Sigmoid colon (tissue), 7 donors: ENCODE data around the gene SIRT5. TPM values are rescaled to one million over a fixed set of nuclear protein-coding genes. Genes with fewer than 3 reads are reported as not detected.

Experiments
- DNase-seq: peaks from one replicate; pipeline ENCODE4 v3.0.0-alpha.2; 2019
- H3K27ac ChIP-seq, 4 donors: fragments of 200-600 bp; sonication (generic); one replicate each; pipeline ENCODE4 v1.5.1; 2016 to 2019; ENCODE audit warnings: mild to moderate bottlenecking in 1 of 4
- H3K27me3 ChIP-seq, 3 donors: fragments of 200-600 bp; sonication (generic); one replicate each; pipeline ENCODE4 v1.5.1; 2019; ENCODE audit warnings: mild to moderate bottlenecking in 1 of 3
- H3K36me3 ChIP-seq, 4 donors: fragments of 200-600 bp; sonication (generic); one replicate each; pipeline ENCODE4 v1.5.1; 2016 to 2019
- H3K4me1 ChIP-seq, 4 donors: fragments of 200-600 bp; sonication (generic); one replicate each; pipeline ENCODE4 v1.5.1; 2017 to 2019
- H3K4me3 ChIP-seq, 4 donors: fragments of 200-600 bp; sonication (generic); one replicate each; pipeline ENCODE4 v1.5.1; 2017 to 2019; ENCODE audit warnings: mild to moderate bottlenecking in 2 of 4, moderate library complexity in 1 of 4
- H3K9me3 ChIP-seq, 4 donors: fragments of 200-600 bp in 3 of 4; sonication (generic) in 3 of 4; one replicate each; pipeline versions ENCODE4 v1.5.1 to v1.6.1; 2013 to 2019
- EP300 ChIP-seq, 4 donors: sonication (generic); formaldehyde crosslinking; IDR thresholded peaks; one replicate each; pipeline ENCODE4 v1.6.1; 2017; ENCODE audit warnings: antibody characterized with exemption in 4 of 4
- POLR2A ChIP-seq, 2 donors: fragments of 450-650 bp; IDR thresholded peaks; one replicate each; pipeline ENCODE4 v1.6.1; 2016; ENCODE audit warnings: antibody characterized with exemption in 2 of 2, mild to moderate bottlenecking in 2 of 2, moderate library complexity in 2 of 2
- POLR2AphosphoS5 ChIP-seq, 4 donors: sonication (generic); formaldehyde crosslinking; IDR thresholded peaks; one replicate each; pipeline ENCODE4 v1.6.1; 2017; ENCODE audit warnings: antibody characterized with exemption in 4 of 4
- WGBS, 2 donors: extraction: QIAGEN DNeasy Blood & Tissue Kit; methylation state at CpG; one replicate each; pipeline ENCODE4 v1.1.7; 2013; 5-methylcytosine and 5-hydroxymethylcytosine counted together
- intact Hi-C: fragments of 100-400 bp; cut with DNase I; formaldehyde crosslinking; loops from one replicate; pipeline ENCODE4 v1.15.1; 2023
- polyA plus RNA-seq, 3 donors: library from polyadenylated mRNA; stranded (reverse); fragments of 200-250 nt; gene quantifications; one replicate each; pipeline ENCODE4 v1.2.3, GENCODE V29; 2013
- total RNA-seq, 4 donors: library from RNA; depleted of rRNA; stranded (reverse); fragments of >200 nt; gene quantifications; one replicate each; pipeline ENCODE4 v1.1.0, GENCODE V29; 2016
- TF ChIP-seq, protein P1 (sequence below), 4 experiments: fragments of 450-650 bp in 3 of 4; fragments of 200-600 bp in 1 of 4; IDR thresholded peaks; one replicate each; pipeline ENCODE4 v1.5.1; 2016 to 2019; ENCODE audit warnings: antibody characterized with exemption in 4 of 4, mild to moderate bottlenecking in 3 of 4, moderate library complexity in 2 of 4
- donor health status: healthy with polysubstance abuse.
- donor health status: Bipolar disorder and iron deficiency.
- donor health status: healthy.

The SIRT5 gene
- total RNA-seq: 10 to 100 TPM in 1 of 4 donors, 1 to 10 TPM in 3; 5.8 to 13.3 (median 9.2) TPM
- polyA plus RNA-seq: 10 to 100 TPM in 1 of 3 donors, 1 to 10 TPM in 2; 8.0 to 12.5 (median 8.4) TPM

DNA sequence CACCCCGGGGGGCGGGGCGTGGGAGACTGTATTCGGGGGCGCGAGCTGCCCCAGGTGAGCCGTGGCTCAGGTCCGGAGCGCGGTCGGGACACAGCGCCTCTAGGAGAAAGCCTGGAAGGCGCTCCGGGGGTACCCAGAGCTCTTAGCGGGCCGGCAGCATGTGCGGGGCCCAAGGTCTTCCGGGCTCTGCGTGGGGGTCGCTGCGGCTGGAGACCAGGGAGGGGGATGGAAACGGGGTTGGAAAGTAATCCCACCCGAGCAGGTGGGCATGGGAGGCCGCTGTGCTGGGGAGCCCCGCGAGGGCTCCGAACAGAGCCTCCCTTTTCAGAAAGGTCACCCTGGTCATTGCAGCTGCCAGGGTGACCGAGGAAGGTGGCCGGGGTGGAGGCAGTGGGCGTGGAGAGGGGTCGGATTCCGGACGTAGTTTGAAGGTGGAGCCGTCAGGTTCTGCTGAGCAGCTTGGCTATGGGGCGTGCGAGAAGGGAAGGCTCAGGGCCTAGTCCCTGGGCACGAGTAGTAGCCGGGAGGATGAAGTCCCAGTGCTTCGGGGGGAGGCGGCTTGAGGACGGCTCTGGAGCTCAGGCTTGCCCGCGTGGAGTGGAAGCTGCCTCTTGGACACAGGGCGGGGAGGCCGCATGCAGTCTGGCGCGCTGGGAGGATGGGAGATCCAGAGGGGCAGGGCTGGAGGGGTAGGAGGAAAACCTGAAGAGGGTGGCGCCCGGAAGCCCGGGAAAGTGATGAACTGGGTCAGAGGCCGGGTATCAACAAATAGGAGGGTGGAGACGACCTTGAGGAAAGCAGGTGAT lies at the start of gene SIRT5:
Gene SIRT5, plus strand, starts transcription at position 31 of the 806 bp plus-strand sequence. CDS start 9,510 bp downstream, outside the sequence.
- 0 to 1% methylated on average over 52 of the region's 52 CpGs for WGBS, 2 donors
- intact Hi-C loops: loop anchor here (1.0 to 2.0 kb wide), 4 partner anchors 40 to 238 kb away; partner anchors contain the start of genes GFOD1, NOL7 and RANBP9
- Histone ChIP-seq H3K27me3 (no peaks in the 10 kb centered on the region), H3K36me3 (peaks cover 0 to 4% (median 0%) of the 10 kb centered on the region in 4 donors), H3K4me1 (peaks cover 0 to 18% (median 8%) of the 10 kb centered on the region in 4 donors), H3K27ac (peak within 1 kb of the TSS; percentile 88 to 99 (median 98)), H3K4me3 (peak within 1 kb of the TSS; percentile 61 to 97 (median 87)), H3K9me3 (no peaks in the 10 kb centered on the region)
- peak; percentile 88 for DNase-seq
- TF ChIP-seq EP300 (IDR thresholded peaks at IDR 0.05) (no peak), POLR2AphosphoS5 (IDR thresholded peaks at IDR 0.05) (peak; percentile 83 to 93 (median 88)), POLR2A (IDR thresholded peaks at IDR 0.05) (peak; percentile 63 to 90)
- TF ChIP-seq, protein P1, sequence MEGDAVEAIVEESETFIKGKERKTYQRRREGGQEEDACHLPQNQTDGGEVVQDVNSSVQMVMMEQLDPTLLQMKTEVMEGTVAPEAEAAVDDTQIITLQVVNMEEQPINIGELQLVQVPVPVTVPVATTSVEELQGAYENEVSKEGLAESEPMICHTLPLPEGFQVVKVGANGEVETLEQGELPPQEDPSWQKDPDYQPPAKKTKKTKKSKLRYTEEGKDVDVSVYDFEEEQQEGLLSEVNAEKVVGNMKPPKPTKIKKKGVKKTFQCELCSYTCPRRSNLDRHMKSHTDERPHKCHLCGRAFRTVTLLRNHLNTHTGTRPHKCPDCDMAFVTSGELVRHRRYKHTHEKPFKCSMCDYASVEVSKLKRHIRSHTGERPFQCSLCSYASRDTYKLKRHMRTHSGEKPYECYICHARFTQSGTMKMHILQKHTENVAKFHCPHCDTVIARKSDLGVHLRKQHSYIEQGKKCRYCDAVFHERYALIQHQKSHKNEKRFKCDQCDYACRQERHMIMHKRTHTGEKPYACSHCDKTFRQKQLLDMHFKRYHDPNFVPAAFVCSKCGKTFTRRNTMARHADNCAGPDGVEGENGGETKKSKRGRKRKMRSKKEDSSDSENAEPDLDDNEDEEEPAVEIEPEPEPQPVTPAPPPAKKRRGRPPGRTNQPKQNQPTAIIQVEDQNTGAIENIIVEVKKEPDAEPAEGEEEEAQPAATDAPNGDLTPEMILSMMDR (IDR thresholded peaks at IDR 0.05): no peak

DNA sequence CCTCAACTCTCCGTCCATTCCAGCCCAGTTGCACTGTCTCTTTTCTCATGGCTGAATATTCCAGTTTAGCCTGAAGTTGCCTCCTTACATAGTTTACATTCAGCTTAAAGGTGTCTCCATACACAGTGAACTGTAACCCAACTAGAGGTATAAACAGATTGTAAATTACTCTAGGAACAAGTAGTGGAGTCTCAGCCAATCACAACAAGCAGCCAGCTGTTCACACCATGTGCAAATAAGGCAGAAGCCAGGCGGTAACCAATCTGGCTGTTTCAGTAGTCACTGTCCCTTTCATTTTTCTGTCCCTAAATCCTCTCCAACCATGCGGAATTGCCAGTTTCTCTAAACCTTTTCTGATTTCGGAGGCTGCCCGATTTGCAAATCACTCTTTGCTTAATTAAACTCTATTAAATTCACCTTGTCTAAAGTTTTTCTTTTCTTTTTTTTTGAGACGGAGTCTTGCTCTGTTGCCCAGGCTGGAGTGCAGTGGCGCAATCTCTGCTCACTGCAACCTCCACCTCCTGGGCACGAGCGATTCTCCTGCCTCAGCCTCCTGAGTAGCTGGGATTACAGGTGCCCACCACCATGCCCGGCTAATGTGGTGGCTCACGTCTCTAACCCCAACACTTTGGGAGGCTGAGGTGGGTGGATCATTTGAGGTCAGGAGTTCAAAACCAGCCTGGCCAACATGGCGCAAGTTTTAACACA lies 49.4 kb upstream of the SIRT5 start:
- no peaks in the 10 kb centered on the region for H3K4me1 ChIP-seq
- H3K27ac ChIP-seq: no peak overlapping the region
- TF ChIP-seq POLR2AphosphoS5 (IDR thresholded peaks at IDR 0.05): no peak
- no peak for TF ChIP-seq POLR2A (IDR thresholded peaks at IDR 0.05)
- no peak for TF ChIP-seq EP300 (IDR thresholded peaks at IDR 0.05)
- no peaks in the 10 kb centered on the region for H3K36me3 ChIP-seq
- intact Hi-C loops: no loop called here
- no peak for DNase-seq
- 80 to 89% methylated on average over 12 of the region's 12 CpGs for whole genome bisulfite sequencing, 2 donors
- H3K27me3 ChIP-seq: no peaks in the 10 kb centered on the region
- H3K4me3 ChIP-seq: no peak overlapping the region
- no peaks in the 10 kb centered on the region for H3K9me3 ChIP-seq

DNA sequence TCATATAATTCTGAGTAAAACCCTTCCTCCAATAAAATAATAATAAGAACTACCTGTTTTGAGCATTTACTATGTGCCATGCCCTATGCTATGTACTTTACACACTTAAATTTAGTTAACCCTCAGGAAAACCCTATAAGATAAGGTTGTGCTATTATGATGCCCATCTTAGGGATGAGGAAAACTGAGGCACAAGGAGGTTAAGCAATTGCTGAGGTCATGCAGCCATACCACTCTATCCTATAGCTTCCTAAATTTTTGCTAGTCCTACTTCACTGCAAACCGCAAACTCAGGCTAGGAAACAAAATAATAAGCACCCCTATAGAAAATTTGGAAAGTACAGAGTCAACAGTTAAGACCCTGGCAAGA lies 48.1 kb upstream of the SIRT5 start:
- WGBS, 2 donors: 59 to 76% methylated on average over 1 of the region's 1 CpG
- Histone ChIP-seq H3K9me3 (no peaks in the 10 kb centered on the region), H3K27me3 (no peaks in the 10 kb centered on the region), H3K27ac (peak overlapping the region in 1 of 4 donors; percentile 49), H3K4me3 (no peak overlapping the region), H3K36me3 (no peaks in the 10 kb centered on the region), H3K4me1 (no peaks in the 10 kb centered on the region)
- intact Hi-C loops: no loop called here
- no peak for TF ChIP-seq POLR2AphosphoS5 (IDR thresholded peaks at IDR 0.05)
- TF ChIP-seq POLR2A (IDR thresholded peaks at IDR 0.05): no peak
- TF ChIP-seq EP300 (IDR thresholded peaks at IDR 0.05): no peak
- TF ChIP-seq, protein P1 (IDR thresholded peaks at IDR 0.05): no peak
- no peak for DNase-seq

DNA sequence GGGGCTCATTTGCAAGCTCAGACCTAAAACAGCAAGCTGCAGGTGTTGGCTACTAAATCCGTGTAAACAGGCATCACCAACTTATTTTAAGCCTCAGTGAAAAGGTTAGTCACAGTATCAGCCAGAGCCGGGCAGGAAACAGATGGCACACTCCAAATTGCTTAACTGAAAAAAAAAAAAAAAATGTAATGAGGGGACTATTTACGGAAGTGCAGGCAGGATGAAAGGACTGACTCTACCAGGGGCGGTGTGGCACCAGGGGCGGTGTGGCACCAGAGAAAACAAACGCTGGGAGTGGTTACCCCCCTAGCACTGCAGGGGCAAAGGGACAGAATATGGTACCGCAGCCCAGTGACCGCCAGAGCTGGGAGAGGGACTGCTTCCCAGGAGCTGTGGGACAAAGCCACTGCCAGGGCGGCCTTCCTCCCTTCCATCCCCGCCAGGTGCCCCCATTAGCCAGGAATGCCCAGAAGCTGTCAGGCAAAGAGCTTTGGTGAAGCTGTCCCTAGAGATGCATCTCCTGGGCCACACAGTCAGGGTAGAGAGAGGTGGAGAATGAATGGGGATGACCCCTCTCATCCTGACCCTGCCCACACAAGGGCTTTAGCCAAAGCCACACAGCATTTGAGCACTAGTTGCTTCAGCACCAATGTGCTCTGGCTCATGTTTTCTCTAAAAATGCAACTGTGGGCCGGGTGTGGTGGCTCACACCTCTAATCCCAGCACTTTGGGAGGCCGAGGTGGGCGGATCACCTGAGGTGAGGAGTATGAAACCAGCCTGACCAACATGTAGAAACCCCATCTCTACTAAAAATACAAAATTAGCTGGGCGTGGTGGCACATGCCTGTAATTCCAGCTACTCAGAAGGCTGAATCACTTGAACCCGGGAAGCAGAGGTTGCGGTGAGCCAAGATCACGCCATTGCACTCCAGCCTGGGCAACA lies 47.4 kb upstream of the SIRT5 start:
- WGBS, 2 donors: 41 to 50% methylated on average over 17 of the region's 17 CpGs
- Histone ChIP-seq H3K4me3 (no peak overlapping the region), H3K9me3 (no peaks in the 10 kb centered on the region), H3K36me3 (no peaks in the 10 kb centered on the region), H3K27me3 (no peaks in the 10 kb centered on the region), H3K27ac (peak overlapping the region; percentile 42 to 64 (median 52)), H3K4me1 (no peaks in the 10 kb centered on the region)
- DNase-seq: peak; percentile 70
- intact Hi-C loops: no loop called here
- TF ChIP-seq EP300 (IDR thresholded peaks at IDR 0.05) (peak in 2 of 4 donors; percentile 25 to 56), POLR2AphosphoS5 (IDR thresholded peaks at IDR 0.05) (peak; percentile 14 to 52 (median 30)), POLR2A (IDR thresholded peaks at IDR 0.05) (no peak)
- TF ChIP-seq, protein P1 (IDR thresholded peaks at IDR 0.05): no peak
